ENCODE measurements around the gene TMEM80. TPM values are rescaled to one million over a fixed set of nuclear protein-coding genes. Genes with fewer than 3 reads are reported as not detected.

Gene TMEM80
- total and polyA plus RNA-seq, 2 experiments from 2014 or later, result 12.8 to 25.4 TPM

GRCh38 chr11:709109-709997 lies 13.7 kb downstream of the TMEM80 start (continued):
- TF ChIP-seq ZNF462 (CRISPR knock-in tag; IDR thresholded peaks at IDR 0.05), result no peak
- no peak for TF ChIP-seq STAT1 (IDR thresholded peaks at IDR 0.05; ENCODE audit: unreplicated experiment)
- TF ChIP-seq NANOG (IDR thresholded peaks at IDR 0.05; ENCODE audit: borderline replicate concordance), result no peak
- TF ChIP-seq ZNF114 (CRISPR knock-in tag; IDR thresholded peaks at IDR 0.05), result no peak
- no peak for TF ChIP-seq ETS1 (IDR thresholded peaks at IDR 0.05)
- no peak for TF ChIP-seq ZNF331 (CRISPR knock-in tag; IDR thresholded peaks at IDR 0.05; ENCODE audit: low read depth)

GRCh38 chr11:714436-714835 lies 18.8 kb downstream of the TMEM80 start:
- H3K27ac ChIP-seq (ENCODE audit: low read depth), result no peak overlapping the region
- no peaks in the 10 kb centered on the region for H3K27me3 ChIP-seq (ENCODE audit: insufficient read depth)
- H3K27me3 Mint-ChIP-seq (ENCODE audit: insufficient read depth, low read depth, poor library complexity), result peaks cover 6% of the 10 kb centered on the region
- peaks cover 7% of the 10 kb centered on the region; the same call in 2 of the 3 replicates for H3K9me3 Mint-ChIP-seq
- no peaks in the 10 kb centered on the region for H3K79me2 ChIP-seq (replicated peaks; ENCODE audit: insufficient read depth)
- no peaks in the 10 kb centered on the region for H3K9me2 ChIP-seq (ENCODE audit: insufficient read depth)
- no peak overlapping the region for H3K4me2 ChIP-seq
- H3K27ac Mint-ChIP-seq, result no peak overlapping the region
- no peaks in the 10 kb centered on the region for H3K36me3 ChIP-seq (ENCODE audit: insufficient read depth)
- no peak overlapping the region for H3K4me3 ChIP-seq
- H3K4me3 Mint-ChIP-seq, result no peak overlapping the region
- no peaks in the 10 kb centered on the region for H4K20me1 ChIP-seq (replicated peaks; ENCODE audit: insufficient read depth)
- peaks cover 6% of the 10 kb centered on the region for H3K4me1 ChIP-seq (ENCODE audit: insufficient read depth)
- no peak for DNase-seq (ENCODE audit: low spot score)
- H3F3A ChIP-seq (replicated peaks; ENCODE audit: low read depth), result 0 out of 2 replicates have a peak, but pooled peaks cover 4% of the 10 kb centered on the region
- ATAC-seq, result no peak
- H2AFZ ChIP-seq, result no peak overlapping the region
- H3K4me1 Mint-ChIP-seq, result peaks cover 14% of the 10 kb centered on the region
- H3K36me3 Mint-ChIP-seq (ENCODE audit: low read depth), result no peaks in the 10 kb centered on the region; the same call in 2 of the 3 replicates
- no peak for TF ChIP-seq CTCF (conservative IDR thresholded peaks at IDR 0.05; ENCODE audit: low read depth in 2 of 2)
- no peak for TF ChIP-seq NANOG (IDR thresholded peaks at IDR 0.05; ENCODE audit: borderline replicate concordance)
- no peak for TF ChIP-seq ZNF114 (CRISPR knock-in tag; IDR thresholded peaks at IDR 0.05)
- TF ChIP-seq EZH2phosphoT487 (IDR thresholded peaks at IDR 0.05; ENCODE audit: unreplicated experiment), result no peak
- TF ChIP-seq STAT1 (IDR thresholded peaks at IDR 0.05; ENCODE audit: unreplicated experiment), result no peak
